ENCODE measurements around the gene ZFC3H1.
A peak's percentile ranks its signal among the peaks of the same experiment; 100 is the strongest.

ZFC3H1 gene

GRCh38 chr12:71683633-71684032 lies 20.0 kb upstream of the ZFC3H1 start:
- no peak for DNase-seq

GRCh38 chr12:71682466-71682865 lies 18.8 kb upstream of the ZFC3H1 start:
- DNase-seq: peak; percentile 5

DNA sequence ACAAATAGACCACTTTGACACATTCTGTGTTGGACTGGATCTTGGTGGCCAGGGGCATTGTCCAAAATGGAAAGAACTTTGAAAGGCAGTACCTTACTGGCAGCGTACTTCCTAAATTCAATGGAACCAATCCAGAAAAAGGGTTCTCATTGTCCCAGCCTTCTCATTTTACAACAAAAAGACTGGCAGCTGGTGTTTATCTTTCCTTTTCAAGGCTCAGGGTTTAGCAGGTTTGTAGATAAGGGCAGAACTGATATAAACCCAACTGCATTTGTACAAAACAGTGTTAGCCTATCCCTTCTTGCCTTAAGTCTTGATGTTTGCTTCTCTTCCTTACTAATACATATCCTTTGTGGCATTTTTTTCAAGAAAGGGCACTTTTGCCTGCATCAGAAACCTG lies 8.2 kb upstream of the ZFC3H1 start:
- DNase-seq: no peak

DNA sequence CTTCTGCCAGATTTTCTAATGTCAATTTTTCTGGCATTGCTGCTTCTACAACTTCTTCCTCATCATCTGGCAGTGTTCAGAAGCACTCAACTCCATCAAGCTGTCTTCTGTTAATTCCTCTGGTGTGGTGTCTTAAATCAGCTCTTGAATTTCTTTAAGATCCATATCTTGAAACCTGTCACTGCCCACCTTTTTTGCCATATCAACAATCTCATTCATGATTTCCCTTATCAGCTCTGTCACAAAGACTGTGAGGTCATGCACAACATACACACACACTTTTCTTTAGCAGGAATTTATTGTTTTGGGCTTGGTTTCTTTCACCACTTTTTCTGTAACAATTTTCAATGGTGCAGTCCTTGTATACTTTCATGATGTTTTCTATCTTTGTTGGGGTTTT lies 7.7 kb upstream of the ZFC3H1 start:
- DNase-seq: no peak

GRCh38 chr12:71666259-71666658 lies 2.6 kb upstream of the ZFC3H1 start:
- no peak for DNase-seq

GRCh38 chr12:71665090-71665463 lies 1.4 kb upstream of the ZFC3H1 start:
- DNase-seq: no peak

DNA sequence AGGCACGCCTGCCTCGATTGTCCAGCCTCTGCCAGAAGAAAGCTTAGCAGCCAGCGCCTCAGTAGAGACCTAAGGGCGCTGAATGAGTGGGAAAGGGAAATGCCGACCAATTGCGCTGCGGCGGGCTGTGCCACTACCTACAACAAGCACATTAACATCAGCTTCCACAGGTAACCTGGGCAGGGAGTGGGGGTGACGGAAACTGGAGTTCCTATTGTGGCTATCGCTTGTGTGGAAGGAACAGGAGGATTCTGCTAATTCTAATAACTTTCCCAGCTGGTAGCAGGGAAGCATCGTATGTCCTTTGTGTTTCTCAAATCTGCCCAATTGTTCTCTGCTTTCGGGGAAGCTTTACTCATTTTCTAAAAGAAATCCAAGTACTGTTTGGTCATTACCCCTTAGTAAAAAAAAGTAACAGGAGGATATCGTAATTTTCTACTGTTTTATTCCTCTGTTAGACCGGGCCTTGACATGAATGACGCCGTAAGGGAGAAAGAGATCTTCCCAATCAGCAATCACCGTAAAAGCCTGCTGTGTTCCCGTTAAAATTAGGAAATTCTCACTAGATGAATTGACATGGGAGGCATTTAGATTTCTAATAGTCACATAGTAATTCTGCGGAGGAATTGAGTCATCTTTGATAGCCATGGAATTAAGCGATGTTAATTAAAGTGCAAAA lies 902 bp upstream of the ZFC3H1 start:
- no peak for DNase-seq

GRCh38 chr12:71662849-71663560 lies 643 bp downstream of the ZFC3H1 start:
- peak; percentile 57 for DNase-seq

DNA sequence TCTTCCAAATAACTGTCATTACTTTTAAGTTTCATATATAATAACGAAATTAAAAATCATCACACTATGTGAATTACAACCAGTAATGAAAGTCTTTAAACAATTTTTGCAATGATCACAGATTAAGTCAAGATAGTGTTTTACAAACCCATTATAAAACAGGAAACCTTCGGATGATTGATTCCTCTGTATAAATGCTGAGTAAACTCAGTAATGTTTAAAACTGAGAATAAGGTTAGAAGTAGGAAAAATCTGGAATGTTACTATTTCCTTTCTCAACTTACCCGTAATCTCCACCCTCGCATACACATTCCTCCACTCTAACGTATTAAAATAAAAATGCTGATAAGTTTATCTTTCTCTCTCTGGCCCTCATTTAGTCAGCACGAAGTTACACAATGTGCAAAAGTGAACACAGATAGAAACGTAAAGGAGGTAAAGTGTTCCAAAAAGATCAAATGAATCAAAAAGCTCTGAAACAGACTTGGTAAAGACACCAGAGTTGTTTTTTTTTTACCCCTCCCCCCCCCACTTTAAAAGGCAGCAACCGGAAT lies 1.6 kb downstream of the ZFC3H1 start:
- DNase-seq: no peak

- no peak for DNase-seq
These were observed 6.9 kb downstream of the ZFC3H1 start for GRCh38 chr12:71656740-71657139.

DNA sequence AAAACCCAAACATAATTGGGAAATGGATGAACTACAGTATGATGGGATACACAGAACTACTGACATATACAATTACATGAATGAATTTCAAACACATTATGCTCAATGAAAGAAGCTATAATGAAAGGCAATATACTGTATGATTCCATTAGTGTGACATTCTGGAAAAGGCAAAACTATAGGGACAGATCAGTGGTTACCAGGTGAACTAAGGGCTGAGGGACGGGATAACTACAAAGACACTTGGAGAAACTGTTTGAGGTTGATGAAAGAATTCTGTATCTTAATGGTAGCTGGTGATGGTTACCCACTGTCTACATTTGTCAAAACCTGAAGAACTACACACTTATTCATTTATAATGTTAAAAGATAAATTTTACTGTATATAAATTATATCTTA lies 7.7 kb downstream of the ZFC3H1 start:
- DNase-seq: no peak

GRCh38 chr12:71655495-71655894 lies 8.2 kb downstream of the ZFC3H1 start:
- DNase-seq: no peak

DNA sequence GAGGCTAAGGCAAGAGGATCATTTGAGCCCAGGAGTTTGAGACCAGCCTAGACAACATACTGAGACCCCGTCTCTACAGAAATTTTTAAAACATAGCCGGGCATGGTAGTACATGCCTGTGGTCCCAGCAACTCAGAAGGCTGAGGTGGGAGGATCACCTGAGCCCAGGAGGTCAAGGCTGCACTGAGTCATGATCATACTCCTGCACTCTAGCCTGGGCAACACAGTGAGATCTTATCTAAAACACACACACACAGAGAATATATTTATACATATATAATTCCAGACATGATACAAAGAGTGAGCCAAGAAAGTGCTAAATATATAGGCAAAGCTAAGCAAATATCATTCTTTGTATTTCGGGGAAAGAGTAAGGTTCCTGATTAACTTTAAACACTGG lies 9.4 kb downstream of the ZFC3H1 start:
- DNase-seq: no peak

DNA sequence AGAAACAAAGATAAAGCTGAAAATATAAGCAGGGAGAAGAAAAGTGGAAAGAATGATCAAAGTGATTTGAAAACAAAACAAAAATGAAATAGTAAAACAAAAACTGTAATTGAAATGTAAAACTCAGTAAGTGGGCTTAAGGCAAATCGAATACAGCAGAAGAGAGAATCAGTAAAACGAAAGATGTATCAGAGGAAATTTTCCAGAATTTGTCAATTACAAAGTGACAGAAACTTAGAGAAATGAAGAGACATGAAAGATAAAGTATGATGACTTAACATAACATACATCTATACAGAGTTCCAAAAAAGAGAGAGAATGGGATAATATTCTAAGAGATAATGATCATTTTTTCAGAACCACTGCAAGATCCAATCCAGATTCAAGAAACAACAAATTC lies 10.5 kb downstream of the ZFC3H1 start:
- DNase-seq: no peak

DNA sequence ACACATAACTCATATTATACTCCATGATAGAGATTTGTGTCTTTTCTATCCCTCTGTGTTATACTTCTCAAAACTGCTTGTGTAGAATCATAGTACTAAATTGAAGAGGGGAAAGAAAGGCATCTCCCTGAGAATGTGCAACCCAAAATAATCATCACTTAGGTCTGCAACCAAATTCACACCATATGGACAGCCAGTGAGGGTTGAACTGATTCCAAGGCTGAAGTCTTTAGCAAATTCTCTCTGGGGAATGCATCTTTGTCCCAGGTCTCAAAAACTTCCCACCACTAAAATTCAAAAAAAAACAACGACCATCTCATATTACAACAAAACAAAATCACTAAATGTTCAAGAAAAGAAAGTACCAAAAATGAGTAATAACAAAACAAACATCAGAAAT lies 11.0 kb downstream of the ZFC3H1 start:
- DNase-seq: no peak

DNA sequence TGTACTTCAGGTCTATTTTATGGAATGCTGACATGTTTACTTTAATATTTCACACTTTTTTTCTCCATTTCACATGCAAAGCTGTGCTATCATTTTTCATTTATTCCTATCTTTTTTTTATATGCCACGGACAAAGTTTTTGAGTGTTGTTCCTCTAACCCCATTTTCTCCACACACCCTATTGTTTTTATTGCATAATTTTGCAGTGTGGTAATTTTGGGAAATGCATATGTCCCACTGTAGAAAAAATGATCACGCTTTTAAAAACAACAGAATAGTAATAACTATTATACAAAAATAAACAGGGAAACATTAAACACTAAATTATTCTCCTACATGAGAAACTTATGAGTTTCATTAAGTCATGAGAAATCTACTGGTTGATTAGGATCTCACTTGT lies 14.2 kb downstream of the ZFC3H1 start:
- DNase-seq: no peak

GRCh38 chr12:71648537-71648936 lies 15.1 kb downstream of the ZFC3H1 start:
- DNase-seq: no peak

DNA sequence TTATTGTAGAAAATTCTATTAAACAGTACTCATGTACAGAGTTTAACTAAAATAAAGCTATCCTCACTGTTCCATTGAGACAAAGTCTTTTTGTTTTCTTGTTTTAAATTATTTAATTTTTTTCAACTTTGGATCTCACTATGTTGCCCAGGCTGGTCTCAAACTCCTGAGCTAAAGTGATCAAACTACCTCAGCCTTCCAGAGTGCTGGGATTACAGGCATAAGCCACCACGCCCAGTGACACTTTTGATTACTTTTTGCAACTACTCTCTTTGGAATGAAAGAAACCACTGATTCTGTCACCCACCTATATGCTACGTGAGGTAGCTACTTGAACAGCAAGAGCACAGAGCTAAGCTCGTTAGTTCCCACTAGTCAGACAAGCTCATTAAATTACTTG lies 17.1 kb downstream of the ZFC3H1 start:
- DNase-seq: no peak

- peak; percentile 61 for DNase-seq
These were observed 18.4 kb downstream of the ZFC3H1 start for GRCh38 chr12:71645268-71645667.

DNA sequence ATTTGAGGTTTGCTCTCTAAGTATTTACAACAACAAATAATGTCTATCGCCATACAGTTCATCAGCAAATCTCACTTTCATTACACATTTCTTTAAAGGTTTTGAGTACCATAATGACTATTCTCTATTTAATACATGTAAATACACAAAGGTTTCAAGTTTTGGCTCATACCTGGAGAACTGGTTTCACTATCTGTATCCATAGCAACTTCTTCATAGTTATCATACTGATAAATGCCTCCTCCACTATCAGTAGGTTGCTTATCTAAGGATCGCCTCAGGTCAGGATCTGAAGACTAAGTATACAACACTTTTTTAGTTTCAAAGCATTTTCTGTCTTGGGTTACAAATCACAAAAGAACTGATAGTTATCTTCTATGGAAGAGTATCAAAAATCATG lies 21.4 kb downstream of the ZFC3H1 start:
- DNase-seq: no peak

DNA sequence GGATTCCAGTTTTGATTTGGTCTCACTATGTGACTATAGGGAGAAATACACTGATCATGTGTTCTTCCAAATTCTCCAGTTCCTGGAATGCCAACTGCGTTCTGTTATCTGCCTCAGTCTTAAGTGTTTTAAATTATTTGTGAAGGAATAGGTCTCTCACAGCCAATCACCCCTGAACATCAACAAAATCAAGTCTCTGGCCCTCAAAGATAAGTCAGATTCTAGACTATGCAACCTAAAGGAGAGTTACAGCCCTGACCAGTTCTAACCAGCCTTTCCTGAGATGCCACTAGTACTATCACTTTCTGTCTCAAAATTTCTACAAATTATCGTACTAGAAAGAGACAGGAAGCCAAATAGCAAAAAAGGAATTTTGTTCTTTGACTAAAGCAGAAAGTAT lies 22.3 kb downstream of the ZFC3H1 start:
- no peak for DNase-seq

DNA sequence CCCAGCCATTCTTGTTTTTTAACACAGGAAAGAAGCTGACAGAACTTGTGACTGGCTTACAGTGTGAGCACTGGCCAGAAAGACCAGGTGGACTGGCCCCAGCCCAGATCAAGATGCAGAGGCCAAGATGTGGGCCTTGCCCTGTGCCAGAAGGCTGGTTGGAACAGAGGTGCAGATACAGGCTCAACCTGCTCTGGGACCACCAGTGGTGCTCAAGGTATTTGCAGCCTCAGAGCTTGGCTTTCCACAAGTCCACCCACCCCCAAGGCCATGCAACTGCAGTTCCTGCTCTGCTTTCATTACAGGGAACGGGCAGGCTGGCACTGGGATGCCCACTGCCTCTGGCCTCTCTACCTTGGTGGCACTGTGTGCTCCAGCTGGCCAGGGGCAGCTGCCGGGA lies 23.3 kb downstream of the ZFC3H1 start:
- no peak for DNase-seq

GRCh38 chr12:71639341-71639760 lies 24.3 kb downstream of the ZFC3H1 start:
- DNase-seq: no peak

- DNase-seq: no peak
These were observed 25.1 kb downstream of the ZFC3H1 start for GRCh38 chr12:71638499-71638898.

DNA sequence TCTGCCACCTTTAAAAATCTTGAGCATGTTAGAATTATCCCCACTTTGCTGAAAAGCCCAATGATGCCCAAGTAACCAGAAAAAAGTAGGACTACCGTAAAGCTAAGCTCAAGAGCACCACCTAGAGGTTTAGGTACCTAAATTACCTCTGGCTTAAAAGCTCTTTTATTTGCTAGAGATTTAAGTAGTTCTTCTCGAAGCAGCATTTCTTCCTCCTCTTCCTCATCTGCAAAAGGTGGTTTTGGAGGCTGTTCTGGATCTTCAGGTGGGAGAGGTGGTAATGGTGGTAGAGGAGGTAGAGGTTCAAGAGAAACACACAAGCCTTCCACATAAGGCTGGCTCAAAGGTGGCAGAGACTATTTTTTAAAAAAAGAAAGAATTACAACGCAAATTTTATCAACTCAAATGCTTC lies 26.9 kb downstream of the ZFC3H1 start:
- peak; percentile 57 for DNase-seq
